GM18520 (cell line): ENCODE measurements around the gene MAN2B2.

Experiments used
- ATAC-seq: cut with Tn5 transposase; IDR thresholded peaks from one replicate; pipeline ENCODE4 v1.9.1; 2021; ENCODE audit not compliant: unreplicated experiment

Gene MAN2B2

GRCh38 chr4:6574747-6575502 is at the start of gene MAN2B2:
MAN2B2 (plus strand) TSS chr4:6575189; CDS start chr4:6575211, 22 bp downstream.
- peak; percentile 75 for ATAC-seq

GRCh38 chr4:6525474-6525873 is 49.5 kb upstream of the MAN2B2 start:
- ATAC-seq, result no peak

- ATAC-seq, result no peak
Observed at GRCh38 chr4:6526156-6526555, 48.8 kb upstream of the MAN2B2 start.

GRCh38 chr4:6526671-6527091 is 48.3 kb upstream of the MAN2B2 start:
- ATAC-seq, result no peak

- no peak for ATAC-seq
Observed at GRCh38 chr4:6527259-6527658, 47.7 kb upstream of the MAN2B2 start.

- no peak for ATAC-seq
Observed at GRCh38 chr4:6527683-6528595, 47.0 kb upstream of the MAN2B2 start.

- no peak for ATAC-seq
Observed at GRCh38 chr4:6529021-6529420, 46.0 kb upstream of the MAN2B2 start.

DNA sequence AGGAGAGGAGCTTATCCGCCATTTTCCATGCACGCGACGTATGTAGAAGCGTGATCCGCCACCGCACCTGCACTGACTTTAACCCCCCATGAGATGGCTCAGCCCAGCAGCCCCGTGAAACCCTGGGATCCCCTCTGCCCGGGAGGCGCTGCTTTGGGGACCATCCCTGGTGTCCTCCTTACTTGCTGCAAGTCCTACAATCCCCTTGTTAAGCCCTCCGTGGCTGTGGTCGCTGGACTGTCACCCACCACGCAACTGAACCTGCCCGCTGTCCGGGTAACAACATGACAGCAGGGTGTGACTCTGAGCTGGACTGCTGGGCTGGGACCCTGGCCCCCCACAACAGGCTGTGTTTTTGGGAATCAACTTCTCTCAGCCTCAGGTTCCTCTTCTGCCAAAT is 44.7 kb upstream of the MAN2B2 start:
- ATAC-seq, result no peak

- ATAC-seq, result no peak
Observed at GRCh38 chr4:6530964-6531363, 44.0 kb upstream of the MAN2B2 start.

DNA sequence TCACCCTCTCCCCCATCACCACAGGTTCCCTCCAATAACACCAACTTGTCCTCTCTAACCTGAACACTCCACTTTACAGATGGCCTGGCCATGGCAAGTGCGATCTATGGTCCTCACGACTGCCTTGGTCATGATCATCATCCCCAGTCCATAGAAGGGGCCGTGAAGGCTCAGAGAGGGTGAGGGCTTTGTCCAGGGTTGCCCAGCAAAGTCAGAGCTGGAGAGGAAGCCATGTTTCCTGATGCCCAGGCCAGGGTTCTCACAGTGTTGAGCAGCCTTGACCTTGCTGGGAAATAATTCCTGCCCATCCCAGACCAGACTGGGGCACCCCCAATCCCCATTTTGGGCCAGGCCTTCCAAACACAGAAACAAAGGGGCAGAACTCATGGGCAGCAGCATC is 42.9 kb upstream of the MAN2B2 start:
- no peak for ATAC-seq

GRCh38 chr4:6532658-6533057 is 42.3 kb upstream of the MAN2B2 start:
- no peak for ATAC-seq

DNA sequence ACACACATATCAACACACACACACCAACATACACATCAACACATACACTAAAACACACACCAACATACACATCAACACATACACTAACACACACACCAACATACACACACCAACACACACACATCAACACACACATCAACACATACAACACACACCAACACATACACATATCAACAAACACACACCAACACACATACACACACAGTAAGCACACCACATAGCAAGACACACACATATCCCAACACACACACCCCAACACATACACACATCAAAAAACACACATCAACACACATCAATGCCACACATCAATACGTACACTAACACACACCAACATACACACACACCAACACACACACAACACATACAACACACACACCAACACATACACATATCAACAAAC is 40.9 kb upstream of the MAN2B2 start:
- no peak for ATAC-seq

- no peak for ATAC-seq
Observed at GRCh38 chr4:6534618-6535328, 40.2 kb upstream of the MAN2B2 start.

DNA sequence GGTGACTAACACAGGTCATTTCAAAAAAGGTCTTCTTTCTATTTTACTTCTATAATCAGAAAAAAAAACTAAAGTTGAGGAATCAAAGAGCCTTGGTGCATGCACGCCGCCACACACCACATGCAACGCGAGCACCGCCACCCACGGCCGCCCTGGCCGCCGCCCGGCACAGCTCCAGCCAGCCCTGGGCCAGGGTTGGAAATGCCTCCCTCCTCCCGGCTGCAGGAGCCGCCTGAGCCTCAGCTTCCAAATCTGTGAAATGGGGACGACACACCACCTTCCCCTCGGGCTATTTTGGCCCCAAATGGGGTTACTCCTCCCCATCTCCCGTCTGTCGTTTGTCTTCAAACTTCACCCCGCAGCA is 39.7 kb upstream of the MAN2B2 start:
- no peak for ATAC-seq

- ATAC-seq, result no peak
Observed at GRCh38 chr4:6535706-6536105, 39.3 kb upstream of the MAN2B2 start.

- no peak for ATAC-seq
Observed at GRCh38 chr4:6538111-6538510, 36.9 kb upstream of the MAN2B2 start.

GRCh38 chr4:6538575-6538974 is 36.4 kb upstream of the MAN2B2 start:
- ATAC-seq, result no peak

DNA sequence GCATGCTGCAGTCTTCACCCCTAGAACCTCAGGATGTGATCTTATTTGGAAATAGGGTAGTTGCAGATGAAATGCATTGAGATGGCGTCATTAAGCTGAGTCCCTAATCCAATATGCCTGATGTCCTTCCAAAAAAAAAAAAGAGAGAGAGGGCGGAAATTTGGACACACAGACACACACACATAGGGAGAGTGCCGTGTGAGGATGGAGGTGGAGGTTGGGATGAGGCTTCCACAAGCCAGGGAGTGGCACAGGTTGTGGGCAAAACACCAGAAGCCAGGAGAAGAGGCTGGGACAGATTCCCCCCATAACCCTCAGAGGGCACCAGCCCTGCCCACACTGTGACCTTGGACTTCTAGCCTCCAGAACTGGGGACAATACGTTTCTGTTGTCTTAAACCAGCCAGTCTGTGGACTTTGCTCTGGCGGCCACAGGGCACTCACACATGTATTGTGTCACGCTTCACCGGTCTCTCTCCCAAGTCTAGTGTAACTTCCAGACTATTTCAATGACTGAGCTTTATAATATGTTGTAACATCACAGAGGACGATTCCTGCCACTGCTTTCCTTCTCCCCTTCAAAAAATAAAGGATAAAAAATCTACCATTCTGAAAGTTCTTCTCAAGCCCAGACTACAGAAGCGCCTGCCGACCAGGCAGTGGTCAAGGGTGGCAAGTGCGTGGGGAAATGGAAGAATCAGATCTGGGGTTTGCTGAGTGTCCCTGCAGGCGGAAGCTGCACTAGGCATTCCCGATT is 35.8 kb upstream of the MAN2B2 start:
- ATAC-seq, result no peak

DNA sequence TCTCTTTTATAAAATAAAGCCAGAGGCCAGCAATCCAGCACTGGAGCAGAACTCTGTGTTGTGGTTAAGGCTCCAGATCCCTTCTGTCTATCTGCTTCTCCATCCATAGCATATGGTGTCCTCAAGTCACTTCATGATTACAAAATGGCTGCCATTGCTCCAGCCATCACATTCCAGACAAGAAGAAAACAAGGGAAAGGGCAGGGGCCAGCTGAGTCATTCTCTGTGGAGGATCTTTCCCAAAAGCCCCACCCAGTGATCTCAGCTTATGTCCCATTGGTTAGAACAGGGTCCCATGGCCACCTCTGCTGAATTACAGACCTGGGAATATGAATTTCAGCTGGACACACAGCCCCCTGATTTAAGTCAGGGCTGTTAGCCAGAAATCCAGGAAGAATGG is 34.1 kb upstream of the MAN2B2 start:
- no peak for ATAC-seq

GRCh38 chr4:6541789-6542188 is 33.2 kb upstream of the MAN2B2 start:
- no peak for ATAC-seq

DNA sequence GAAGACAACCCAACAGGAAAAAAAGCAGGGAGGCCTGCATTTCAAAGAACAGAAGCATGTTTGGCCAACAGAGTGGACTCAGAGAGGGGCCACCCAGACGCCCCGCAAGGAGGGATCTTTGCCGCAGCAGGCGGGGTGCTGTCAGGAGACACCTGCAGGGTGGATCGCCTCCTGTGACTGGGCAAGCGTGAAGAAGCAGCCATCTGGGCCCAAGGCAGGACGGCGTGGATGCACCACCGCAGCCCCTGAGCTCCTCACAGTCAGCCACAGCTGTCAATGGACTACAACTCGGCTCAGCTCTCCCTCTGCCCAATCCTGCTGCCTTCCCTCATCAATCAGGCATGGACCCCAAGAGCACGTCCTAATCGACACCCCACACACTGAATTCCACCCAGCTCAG is 32.0 kb upstream of the MAN2B2 start:
- ATAC-seq, result no peak
